GM19351 (cell line): ENCODE data around the gene TREM2.

Source experiments
- ATAC-seq: cut with Tn5 transposase; IDR thresholded peaks from one replicate; pipeline ENCODE4 v1.9.1; 2021; ENCODE audit warnings: mild to moderate bottlenecking, moderate library complexity; ENCODE audit not compliant: unreplicated experiment

TREM2 gene

GRCh38 chr6:41184761-41185160 is 21.8 kb upstream of the TREM2 start:
- ATAC-seq, result no peak

- ATAC-seq, result no peak
These were observed 19.4 kb upstream of the TREM2 start for GRCh38 chr6:41182069-41183034.

- ATAC-seq, result no peak
These were observed 18.6 kb upstream of the TREM2 start for GRCh38 chr6:41181566-41181965.

- ATAC-seq, result no peak
These were observed 16.2 kb upstream of the TREM2 start for GRCh38 chr6:41179163-41179562.

- no peak for ATAC-seq
These were observed 14.8 kb upstream of the TREM2 start for GRCh38 chr6:41177695-41178094.

DNA sequence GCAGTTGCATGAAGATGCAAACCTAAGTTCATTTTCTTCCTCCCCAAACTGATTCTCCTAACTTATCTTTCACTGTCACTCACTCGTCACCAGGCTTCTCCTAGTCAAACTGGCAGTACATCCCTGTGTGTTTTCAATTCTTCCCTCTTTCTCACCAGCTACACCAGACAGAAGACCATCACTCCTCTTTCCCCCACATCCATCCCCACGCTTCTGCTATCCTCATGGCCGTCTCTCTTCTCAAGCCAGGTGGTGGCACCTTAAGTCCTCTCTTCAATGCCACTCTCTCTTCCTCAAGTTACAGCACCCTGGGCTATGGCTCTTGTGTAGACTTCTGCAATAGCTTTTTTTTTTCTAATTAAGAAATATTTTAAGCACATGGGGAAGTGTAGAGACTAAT is 14.4 kb upstream of the TREM2 start:
- ATAC-seq, result no peak

DNA sequence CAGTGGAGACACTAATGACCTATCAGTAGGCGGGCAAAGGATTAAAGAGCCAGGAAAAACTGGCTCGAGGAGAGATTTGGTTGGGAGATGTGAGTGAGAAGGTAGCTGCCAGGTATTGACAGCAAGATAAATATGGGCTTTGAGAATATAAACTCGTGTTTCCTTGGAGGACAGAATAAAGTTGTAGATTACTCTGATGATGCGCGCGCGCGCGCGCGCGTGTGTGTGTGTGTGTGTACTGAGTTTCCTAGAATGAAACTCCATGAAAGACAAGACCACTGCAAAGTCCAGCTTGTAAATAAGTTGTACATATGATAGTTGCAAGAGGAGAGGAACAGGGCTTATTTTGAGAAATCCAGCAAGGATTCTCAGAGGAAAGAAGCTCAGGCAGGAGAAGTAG is 13.3 kb upstream of the TREM2 start:
- ATAC-seq, result no peak

DNA sequence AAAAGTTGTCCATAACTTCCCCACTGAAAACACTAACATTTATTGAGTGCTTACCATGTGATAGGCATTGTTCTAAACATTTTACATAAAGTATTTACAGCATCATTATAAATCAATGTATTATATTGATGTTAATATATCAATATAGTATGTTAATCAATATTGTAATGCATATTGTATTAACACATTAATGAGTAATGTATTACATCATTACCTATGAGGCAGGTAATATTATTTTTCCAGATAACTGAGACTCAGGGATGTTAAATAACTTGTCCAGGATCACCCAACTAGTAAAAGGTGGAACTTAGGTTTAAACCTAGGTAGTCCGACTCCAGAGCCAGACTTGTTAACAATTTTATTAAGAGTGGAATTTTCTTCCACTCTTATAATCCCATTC is 12.2 kb upstream of the TREM2 start:
- ATAC-seq, result no peak

DNA sequence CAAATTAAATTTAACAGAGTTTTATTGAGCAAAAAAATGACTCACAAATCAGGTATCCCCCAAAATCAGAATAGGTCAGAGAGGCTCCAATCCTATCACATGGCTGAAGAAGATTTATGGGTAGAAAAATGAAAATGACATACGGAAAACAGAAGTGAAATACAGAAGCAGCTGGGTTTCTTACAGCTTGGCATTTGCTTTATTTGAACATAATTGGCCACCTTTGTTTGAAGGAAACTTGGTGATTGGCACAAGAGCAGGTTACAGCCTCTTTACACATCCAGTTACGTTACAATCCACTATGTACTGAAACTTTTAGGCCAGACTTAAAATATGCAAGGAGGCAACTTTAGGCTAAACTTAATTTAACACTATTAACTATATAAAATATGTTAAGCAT is 11.7 kb upstream of the TREM2 start:
- no peak for ATAC-seq

DNA sequence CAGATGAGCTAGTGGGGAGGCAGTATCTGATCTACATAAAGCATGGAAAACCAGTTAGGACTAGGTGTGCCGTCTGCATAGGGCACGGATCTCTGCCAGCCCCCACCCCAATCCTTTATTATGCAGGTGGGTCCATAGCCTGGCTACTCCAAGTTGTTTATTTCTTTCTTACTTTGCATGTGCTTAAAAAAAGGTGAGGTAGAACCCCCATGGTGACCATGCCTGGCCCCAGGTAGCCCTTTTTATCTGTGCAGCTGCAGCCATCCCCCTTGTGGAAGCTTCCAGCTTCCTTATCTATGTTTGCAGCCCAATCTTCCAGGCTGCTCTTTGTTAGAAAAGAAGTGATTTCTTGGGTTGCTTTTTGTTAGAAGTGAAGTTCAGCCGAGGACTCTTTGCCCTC is 9.0 kb upstream of the TREM2 start:
- no peak for ATAC-seq

DNA sequence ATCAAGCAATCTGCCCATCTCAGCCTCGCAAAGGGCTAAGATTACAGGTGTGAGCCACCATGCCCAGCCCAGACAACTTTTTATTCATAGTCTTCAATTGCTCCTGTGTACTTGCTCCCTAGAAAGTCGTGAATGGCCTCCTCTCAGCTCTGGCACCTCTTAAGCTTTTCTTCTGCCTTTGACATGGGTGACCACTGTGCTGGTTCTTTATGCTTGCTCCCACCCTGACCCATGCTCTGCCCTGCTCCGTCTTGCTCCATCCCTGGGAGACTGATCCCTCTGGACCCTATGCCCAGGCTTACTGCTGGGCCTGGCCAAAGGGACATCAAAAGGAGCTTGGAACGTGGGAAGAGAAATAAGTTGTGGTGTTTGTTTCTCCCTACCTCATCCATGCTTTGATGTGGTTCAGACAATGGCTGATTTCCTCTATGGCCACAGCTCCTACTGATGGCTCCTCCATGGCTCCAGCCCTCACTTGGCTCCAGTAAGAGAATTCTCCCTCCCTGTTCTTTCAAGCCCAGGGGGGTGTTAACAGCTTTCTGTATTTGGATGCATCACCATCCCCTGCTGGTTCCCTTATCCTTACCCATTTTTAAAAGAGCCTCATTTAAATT is 7.7 kb upstream of the TREM2 start:
- ATAC-seq, result no peak

DNA sequence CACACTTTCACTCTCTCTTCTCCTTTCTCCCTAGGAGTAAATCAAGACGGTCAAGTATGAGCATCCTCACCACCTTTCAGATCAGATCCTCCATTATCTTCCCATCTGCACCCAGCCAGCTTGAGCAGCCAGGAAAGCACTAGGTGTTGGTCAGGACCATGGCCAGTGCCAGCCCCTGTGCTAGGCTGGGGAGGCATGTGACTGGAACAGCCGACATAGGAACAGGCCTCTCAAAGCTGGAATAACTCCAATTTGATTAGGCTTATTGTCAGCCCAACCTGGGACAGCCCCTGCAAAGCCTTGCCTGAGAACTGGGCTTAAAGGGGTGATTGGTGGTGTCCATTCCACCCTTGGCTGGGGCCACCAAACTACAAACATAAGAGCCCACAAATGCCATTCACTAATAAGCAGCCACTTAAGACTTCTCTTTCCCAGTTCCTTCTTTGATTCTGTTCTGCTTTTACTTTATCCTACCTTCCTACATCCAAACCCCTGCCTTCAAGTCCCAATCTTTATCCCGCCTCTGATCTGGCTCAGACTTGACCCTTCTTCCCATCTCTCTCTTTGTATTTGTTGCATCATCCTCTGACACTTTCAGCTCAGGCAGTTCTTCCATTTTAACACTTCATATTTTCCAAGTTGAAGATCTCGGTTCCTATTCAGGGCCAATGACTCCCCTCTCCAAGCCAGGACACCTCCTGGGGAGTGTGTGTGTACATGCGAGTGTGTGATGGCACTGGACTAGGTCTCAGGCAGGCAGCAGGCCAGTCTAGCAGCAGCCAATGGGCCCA is 4.5 kb upstream of the TREM2 start:
- no peak for ATAC-seq

DNA sequence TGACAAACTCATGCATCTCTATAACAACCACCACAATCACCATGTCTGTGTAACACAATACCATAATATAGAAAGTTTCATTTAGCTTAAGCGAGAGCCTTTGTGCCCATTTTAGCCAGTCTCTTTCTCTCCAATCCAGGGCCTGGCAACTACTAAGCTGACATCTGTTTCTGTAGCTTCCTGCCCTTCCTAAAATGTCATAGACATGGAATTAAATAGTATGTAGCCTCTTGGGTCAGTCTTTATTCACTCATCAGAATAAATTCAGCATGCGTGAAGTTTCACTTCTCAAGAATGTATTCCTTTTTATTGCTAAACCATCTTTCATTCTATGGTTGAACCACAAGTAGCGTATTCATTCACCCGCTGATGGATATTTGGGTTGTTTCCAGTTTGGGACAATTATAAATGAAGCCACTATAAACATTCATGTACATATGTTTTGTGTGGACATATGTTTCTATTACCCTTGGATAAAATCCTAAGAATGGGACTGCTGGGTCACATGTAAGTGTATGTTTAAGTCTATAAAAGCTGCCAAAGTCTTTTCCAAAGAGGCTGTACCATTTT is 1.7 kb upstream of the TREM2 start:
- ATAC-seq, result no peak

DNA sequence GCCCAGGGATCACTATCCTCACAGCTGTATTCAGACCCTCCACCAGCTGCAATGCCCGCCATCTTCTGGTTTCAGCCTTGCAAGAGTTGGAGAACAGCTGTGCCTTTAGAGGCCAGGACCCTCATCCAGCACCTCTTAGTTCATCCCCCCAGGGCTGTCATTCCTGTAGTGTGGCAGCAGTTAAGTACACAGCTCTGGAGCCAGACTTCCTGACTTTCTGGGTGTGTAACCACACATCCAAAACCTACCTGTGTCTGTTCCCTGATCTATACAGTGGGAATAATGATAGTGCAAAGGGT is 452 bp upstream of the TREM2 start:
- ATAC-seq, result no peak

DNA sequence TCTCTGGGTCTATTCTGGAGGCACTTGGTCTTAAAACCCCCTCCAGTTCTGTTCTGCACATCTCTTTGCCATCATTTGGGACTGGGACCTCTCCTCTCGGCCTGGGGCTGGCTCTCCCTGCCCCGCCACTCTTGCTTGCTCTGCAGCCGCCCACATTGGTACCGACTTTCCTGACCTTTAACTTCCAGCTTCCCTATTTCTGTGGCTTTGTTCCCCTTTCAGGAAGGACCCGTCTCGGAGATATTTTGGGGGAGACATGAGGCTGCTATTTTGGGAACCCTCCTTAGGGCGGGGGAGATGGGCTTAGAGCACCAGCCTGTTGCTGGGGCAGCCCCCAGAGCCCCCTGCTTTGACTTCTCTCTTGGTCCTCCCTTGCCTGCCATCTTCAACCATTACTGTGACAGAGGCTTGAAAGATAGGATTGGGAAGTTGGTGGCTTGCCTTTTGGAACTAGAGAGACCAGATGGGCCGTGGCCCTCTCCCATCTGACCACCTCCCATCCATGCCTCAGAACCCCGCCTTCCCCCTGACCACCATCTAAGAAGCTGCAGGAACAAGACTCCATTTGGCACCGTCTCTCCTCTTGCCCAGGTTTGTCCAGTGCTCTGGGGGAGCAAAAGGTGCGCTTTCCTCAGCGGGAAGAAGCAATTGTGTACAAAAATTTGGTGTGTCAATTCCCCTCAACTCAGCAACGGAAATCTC is 914 bp downstream of the TREM2 start:
- no peak for ATAC-seq

- ATAC-seq, result no peak
These were observed 1.5 kb downstream of the TREM2 start for GRCh38 chr6:41161380-41161779.

DNA sequence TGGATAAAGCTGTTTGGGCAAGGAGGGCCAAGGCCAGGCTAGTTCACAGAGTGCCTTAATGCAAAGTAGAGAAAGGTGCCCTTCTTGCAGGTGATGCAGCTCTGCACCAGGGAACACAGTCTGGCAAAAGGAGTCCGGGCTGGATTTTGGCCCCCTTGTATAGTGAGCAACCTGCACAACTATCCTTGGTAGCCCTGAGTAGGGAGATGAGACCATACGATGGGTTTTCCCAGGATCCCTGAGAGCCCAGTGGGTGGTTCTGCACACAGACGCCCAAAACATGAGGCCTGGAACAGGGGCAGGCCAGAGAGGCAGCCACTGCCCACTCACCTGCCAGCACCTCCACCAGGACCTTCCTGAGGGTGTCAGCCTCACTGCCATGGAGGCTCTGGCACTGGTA is 2.0 kb downstream of the TREM2 start:
- no peak for ATAC-seq

DNA sequence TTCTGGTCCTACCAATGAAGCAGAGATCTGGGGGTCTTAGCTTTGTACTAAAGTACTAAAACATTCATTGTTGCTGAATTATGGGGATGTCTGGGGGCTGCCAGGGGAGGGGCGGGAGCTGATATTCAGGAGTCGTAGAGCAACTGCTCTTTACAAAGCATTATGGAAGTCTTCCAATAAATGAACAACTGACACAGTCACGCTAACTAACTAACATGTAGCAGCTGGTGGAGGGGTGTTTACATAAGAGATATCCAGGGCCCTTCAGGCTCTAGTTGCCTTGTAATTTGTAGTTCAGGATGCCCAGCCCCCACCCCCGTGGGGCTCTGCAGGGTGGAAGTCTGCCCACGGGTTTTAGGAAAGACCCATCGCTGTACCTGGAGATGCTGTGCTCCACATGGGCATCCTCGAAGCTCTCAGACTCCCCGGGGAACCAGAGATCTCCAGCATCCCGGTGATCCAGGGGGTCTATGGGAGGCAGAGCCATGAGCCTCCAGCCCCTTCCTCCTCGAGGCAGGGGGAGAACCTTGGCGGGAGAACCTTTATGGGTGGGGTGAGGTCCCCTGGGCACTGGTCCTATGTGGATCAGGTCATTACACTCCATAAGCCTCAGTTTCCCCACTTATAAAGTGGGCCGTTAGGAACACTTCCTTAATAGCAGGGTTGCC is 3.4 kb downstream of the TREM2 start:
- ATAC-seq, result no peak

GRCh38 chr6:41157323-41157722 is 5.6 kb downstream of the TREM2 start:
- ATAC-seq, result no peak

DNA sequence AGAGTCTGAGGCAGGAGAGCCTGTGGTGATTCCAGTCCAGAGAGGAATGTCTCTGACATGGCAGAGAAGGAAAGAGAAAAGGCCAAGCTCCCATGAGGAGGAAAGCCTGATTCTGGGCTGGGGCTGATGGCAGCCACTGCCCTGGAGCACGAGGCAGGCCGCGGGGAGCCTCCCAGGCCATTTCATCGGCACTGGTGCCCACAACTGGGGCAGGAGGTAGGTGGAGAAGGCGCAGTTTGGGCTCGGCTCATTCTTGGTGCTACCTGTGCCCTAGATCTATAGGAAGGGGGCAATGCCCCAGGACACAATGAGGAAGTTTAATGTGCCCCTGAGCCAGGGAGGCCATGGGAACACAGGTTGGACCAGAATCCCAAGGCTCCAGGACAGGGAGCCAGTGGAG is 6.1 kb downstream of the TREM2 start:
- ATAC-seq, result no peak
